Measurements from ENCODE around the gene SOS2. TPM values are rescaled to one million over a fixed set of nuclear protein-coding genes. Genes with fewer than 3 reads are reported as not detected.

The SOS2 gene
- total and polyA plus RNA-seq, 2 donors (not counting 3 experiments of a cell fraction or from before 2014, with no cell fraction given), result 6.7 to 21.3 TPM

DNA sequence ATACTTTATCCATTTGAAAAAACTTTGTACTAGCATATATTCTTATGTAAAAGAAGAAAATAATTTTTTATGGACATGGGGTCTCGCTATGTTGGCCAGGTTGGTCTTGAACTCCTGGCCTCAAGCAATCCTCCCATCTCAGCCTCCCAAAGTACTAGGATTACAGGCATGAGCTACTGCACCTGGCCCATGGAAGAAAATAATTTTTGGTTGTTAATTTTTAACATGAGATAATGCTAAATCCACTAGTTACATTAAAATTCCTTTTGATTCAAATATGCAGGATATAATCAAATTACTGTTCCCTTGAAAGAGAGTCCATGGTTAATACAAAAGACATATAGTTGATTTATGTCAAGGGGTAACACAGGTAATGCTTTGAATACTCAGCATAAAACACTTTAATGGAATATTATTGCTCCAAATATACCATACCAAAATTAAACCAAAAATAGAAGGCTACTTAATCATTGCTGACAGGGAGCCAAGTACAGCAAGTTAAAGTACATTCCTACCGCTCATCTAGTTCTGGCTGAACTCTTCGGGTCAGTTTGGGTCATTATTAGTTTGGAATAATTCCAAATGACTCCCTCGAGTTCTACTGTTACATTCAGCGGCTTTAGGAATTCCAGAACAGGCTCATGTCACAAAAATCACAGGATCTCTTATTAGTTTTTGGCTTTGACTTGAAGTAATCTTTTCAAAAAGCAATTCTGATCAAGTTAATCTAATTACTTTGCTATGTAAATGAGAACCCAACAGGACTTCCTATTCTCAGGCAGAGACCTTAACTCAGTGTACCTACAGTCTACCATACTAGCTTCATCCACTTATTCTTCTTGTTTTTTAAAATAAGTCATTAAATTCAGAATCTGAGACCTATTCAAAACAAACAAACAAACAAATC lies 6.1 kb downstream of the SOS2 start:
- POLR2A ChIA-PET, result interaction anchor here (0.6 kb wide), 1 partner anchor 19 kb away, joined by 4 read pairs; no protein-coding TSS in a partner anchor
- no peaks in the 10 kb centered on the region for H3K36me3 ChIP-seq (ENCODE audit: control insufficient read depth in 2 of 2, extremely low read depth in 1 of 2, insufficient read depth in 2 of 2, low read length in 2 of 2)
- dilution Hi-C loops (cut with MboI; ENCODE audit: extremely low pct_ligation_motif_present, low sequenced_read_pairs) (no loop called here), intact Hi-C loops (cut with micrococcal nuclease) (no loop called here)
- FAIRE-seq (peak; percentile 67), DNase-seq (ENCODE audit: low read depth, low spot score) (peak; percentile 81)
- BruUV-seq (replicated peaks), result no TSS peak
- H3K9me1 ChIP-seq (replicated peaks; ENCODE audit: control insufficient read depth, extremely low read depth, insufficient read depth, low read length), result peaks cover 4% of the 10 kb centered on the region
- no peak overlapping the region for H2AFZ ChIP-seq (ENCODE audit: low read depth, low read length)
- H4K20me1 ChIP-seq (replicated peaks; ENCODE audit: control insufficient read depth, extremely low read depth, insufficient read depth, low read length), result peaks cover 20% of the 10 kb centered on the region
- peak; percentile 55 for TF ChIP-seq POLR2AphosphoS5 (IDR thresholded peaks at IDR 0.05; ENCODE audit: insufficient read depth, low read depth, low read length)
- no peak for TF ChIP-seq JUN (IDR thresholded peaks at IDR 0.05; ENCODE audit: borderline replicate concordance, insufficient read depth, insufficient read length, low read depth)
- H3K9me3 ChIP-seq (replicated peaks; ENCODE audit: control insufficient read depth, insufficient read depth, low read length), result no peaks in the 10 kb centered on the region
- peaks cover 78% of the 10 kb centered on the region for H3K79me2 ChIP-seq (ENCODE audit: control insufficient read depth, insufficient read depth, low read length)
- peaks cover 28% of the 10 kb centered on the region for H3K4me1 ChIP-seq (ENCODE audit: control insufficient read depth, extremely low read depth, insufficient read depth, low read length)
- no peak overlapping the region for H3K27ac ChIP-seq (ENCODE audit: insufficient read depth, low read depth, low read length)
- no peak overlapping the region for H3K9ac ChIP-seq (replicated peaks; ENCODE audit: extremely low read depth, insufficient read depth, low read length)
- CTCF ChIA-PET, result interaction anchor here (1.2 kb wide), 1 partner anchor 16 kb away, joined by 4 read pairs; no protein-coding TSS in a partner anchor
- H3K27me3 ChIP-seq (ENCODE audit: control insufficient read depth in 2 of 2, insufficient read depth in 2 of 2, low read length in 2 of 2), result no peaks in the 10 kb centered on the region
- H3K4me2 ChIP-seq (ENCODE audit: insufficient read depth, low read length), result peak overlapping the region; percentile 57
- no peak overlapping the region for H3K4me3 ChIP-seq (replicated peaks in 1 of 3; ENCODE audit: insufficient read depth in 1 of 3, low read depth in 1 of 3, low read length in 3 of 3)

DNA sequence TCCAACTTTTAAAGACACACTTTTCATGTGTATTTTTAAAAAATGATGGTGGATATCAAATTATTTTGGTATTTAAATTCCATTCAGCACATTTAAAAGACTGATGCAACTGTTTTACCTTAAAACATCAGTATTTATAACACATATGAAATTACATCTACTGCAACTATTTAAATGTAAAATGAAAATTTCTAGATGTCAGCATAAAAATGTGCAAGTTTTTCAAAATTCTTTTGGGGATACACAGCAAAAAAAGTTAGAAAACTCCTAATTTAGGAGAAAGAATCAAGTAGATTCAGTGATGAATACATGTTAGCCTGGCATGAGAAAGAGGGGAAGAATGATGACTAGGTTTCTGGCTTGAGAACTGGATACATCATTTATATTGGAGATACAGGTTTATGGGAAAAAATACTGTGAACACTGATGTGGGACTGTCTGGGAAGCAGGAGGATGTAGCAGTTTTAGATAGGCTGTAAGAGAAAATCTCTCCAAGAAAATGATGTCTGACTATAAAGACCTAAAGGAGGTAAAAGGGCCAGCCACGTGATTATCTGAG lies 9.2 kb downstream of the SOS2 start:
- POLR2A ChIA-PET, result no interaction called here
- no peak overlapping the region for H2AFZ ChIP-seq (ENCODE audit: low read depth, low read length)
- CTCF ChIA-PET, result no interaction called here
- H4K20me1 ChIP-seq (replicated peaks; ENCODE audit: control insufficient read depth, extremely low read depth, insufficient read depth, low read length), result peaks cover 12% of the 10 kb centered on the region
- BruUV-seq (replicated peaks), result no TSS peak
- no peaks in the 10 kb centered on the region for H3K36me3 ChIP-seq (ENCODE audit: control insufficient read depth in 2 of 2, extremely low read depth in 1 of 2, insufficient read depth in 2 of 2, low read length in 2 of 2)
- no peak overlapping the region for H3K9ac ChIP-seq (replicated peaks; ENCODE audit: extremely low read depth, insufficient read depth, low read length)
- no peaks in the 10 kb centered on the region for H3K9me3 ChIP-seq (replicated peaks; ENCODE audit: control insufficient read depth, insufficient read depth, low read length)
- TF ChIP-seq, protein P1, sequence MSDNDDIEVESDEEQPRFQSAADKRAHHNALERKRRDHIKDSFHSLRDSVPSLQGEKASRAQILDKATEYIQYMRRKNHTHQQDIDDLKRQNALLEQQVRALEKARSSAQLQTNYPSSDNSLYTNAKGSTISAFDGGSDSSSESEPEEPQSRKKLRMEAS (IDR thresholded peaks at IDR 0.05; ENCODE audit: insufficient read depth, insufficient read length), result no peak
- TF ChIP-seq FOS (IDR thresholded peaks at IDR 0.05; ENCODE audit: borderline replicate concordance, insufficient read depth, low read length), result no peak
- TF ChIP-seq JUN (IDR thresholded peaks at IDR 0.05; ENCODE audit: borderline replicate concordance, insufficient read depth, insufficient read length, low read depth), result no peak
- no peak for TF ChIP-seq MYC (IDR thresholded peaks at IDR 0.05; ENCODE audit: low read depth, low read length)
- TF ChIP-seq GATA2 (IDR thresholded peaks at IDR 0.05; ENCODE audit: insufficient read depth, insufficient read length, low read depth, low read length), result no peak
- TF ChIP-seq, protein P2, sequence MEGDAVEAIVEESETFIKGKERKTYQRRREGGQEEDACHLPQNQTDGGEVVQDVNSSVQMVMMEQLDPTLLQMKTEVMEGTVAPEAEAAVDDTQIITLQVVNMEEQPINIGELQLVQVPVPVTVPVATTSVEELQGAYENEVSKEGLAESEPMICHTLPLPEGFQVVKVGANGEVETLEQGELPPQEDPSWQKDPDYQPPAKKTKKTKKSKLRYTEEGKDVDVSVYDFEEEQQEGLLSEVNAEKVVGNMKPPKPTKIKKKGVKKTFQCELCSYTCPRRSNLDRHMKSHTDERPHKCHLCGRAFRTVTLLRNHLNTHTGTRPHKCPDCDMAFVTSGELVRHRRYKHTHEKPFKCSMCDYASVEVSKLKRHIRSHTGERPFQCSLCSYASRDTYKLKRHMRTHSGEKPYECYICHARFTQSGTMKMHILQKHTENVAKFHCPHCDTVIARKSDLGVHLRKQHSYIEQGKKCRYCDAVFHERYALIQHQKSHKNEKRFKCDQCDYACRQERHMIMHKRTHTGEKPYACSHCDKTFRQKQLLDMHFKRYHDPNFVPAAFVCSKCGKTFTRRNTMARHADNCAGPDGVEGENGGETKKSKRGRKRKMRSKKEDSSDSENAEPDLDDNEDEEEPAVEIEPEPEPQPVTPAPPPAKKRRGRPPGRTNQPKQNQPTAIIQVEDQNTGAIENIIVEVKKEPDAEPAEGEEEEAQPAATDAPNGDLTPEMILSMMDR (IDR thresholded peaks at IDR 0.05; ENCODE audit: extremely low read depth in 1 of 2, insufficient read depth in 1 of 2, low read depth in 1 of 2, low read length in 2 of 2), result no peak
- TF ChIP-seq POLR2AphosphoS5 (IDR thresholded peaks at IDR 0.05; ENCODE audit: insufficient read depth, low read depth, low read length), result no peak
- no peak for TF ChIP-seq EZH2 (IDR thresholded peaks at IDR 0.05; ENCODE audit: borderline replicate concordance, low read depth, low read length, severe bottlenecking)
- no peak for TF ChIP-seq POLR2A (IDR thresholded peaks at IDR 0.05; ENCODE audit: low read depth, low read length)
- H3K4me1 ChIP-seq (ENCODE audit: control insufficient read depth, extremely low read depth, insufficient read depth, low read length), result peaks cover 16% of the 10 kb centered on the region
- peaks cover 4% of the 10 kb centered on the region for H3K9me1 ChIP-seq (replicated peaks; ENCODE audit: control insufficient read depth, extremely low read depth, insufficient read depth, low read length)
- H3K4me3 ChIP-seq (replicated peaks in 1 of 3; ENCODE audit: insufficient read depth in 1 of 3, low read depth in 1 of 3, low read length in 3 of 3), result no peak overlapping the region
- peaks cover 68% of the 10 kb centered on the region for H3K79me2 ChIP-seq (ENCODE audit: control insufficient read depth, insufficient read depth, low read length)
- FAIRE-seq (no peak), DNase-seq (ENCODE audit: low read depth, low spot score) (no peak)
- dilution Hi-C loops (cut with MboI; ENCODE audit: extremely low pct_ligation_motif_present, low sequenced_read_pairs) (no loop called here), intact Hi-C loops (cut with micrococcal nuclease) (no loop called here)
- H3K4me2 ChIP-seq (ENCODE audit: insufficient read depth, low read length), result no peak overlapping the region
- H3K27me3 ChIP-seq (ENCODE audit: control insufficient read depth in 2 of 2, insufficient read depth in 2 of 2, low read length in 2 of 2), result no peaks in the 10 kb centered on the region
- H3K27ac ChIP-seq (ENCODE audit: insufficient read depth, low read depth, low read length), result no peak overlapping the region
